CD4-positive, CD25-positive, alpha-beta regulatory T cell (primary cell): ENCODE results near the gene ZFP92. TPM values are rescaled to one million over a fixed set of nuclear protein-coding genes. Genes with fewer than 3 reads are reported as not detected.

Experiments
- ATAC-seq, 2 donors: fragments of 150-1000 bp; cut with Tn5 transposase; one replicate each; pipeline ENCODE4 v1.10.0; 2021; ENCODE audit warnings: low read depth in 2 of 2, moderate number of reproducible peaks in 2 of 2, moderate library complexity in 1 of 2
- DNase-seq, 3 donors: peaks; one replicate each; pipeline versions ENCODE4 v3.0.0 to v3.0.0-alpha.2; 2012 to 2022; ENCODE audit warnings: mixed read lengths in 1 of 3
- H3K27ac ChIP-seq: one replicate; pipeline ENCODE4 v1.7.0; 2013; ENCODE audit warnings: mild to moderate bottlenecking, low read length; ENCODE audit not compliant: insufficient read depth, poor library complexity, severe bottlenecking
- H3K27me3 ChIP-seq: one replicate; pipeline ENCODE4 v1.7.0; 2013; ENCODE audit warnings: low read length; ENCODE audit not compliant: control insufficient read depth, insufficient read depth
- H3K36me3 ChIP-seq: one replicate; pipeline ENCODE4 v1.7.0; 2013; ENCODE audit warnings: mild to moderate bottlenecking, low read length, moderate library complexity; ENCODE audit not compliant: control insufficient read depth, insufficient read depth
- H3K4me1 ChIP-seq: 2 replicates; pipeline ENCODE4 v1.7.0; 2013; ENCODE audit warnings: mild to moderate bottlenecking, low read length; ENCODE audit not compliant: insufficient read depth, control insufficient read depth, poor library complexity, severe bottlenecking
- H3K4me3 ChIP-seq: one replicate; pipeline ENCODE4 v1.7.0; 2013; ENCODE audit warnings: low read depth, mild to moderate bottlenecking, low read length, moderate library complexity
- H3K9me3 ChIP-seq, 2 experiments: 1 replicate in 1 of 2; 2 replicates in 1 of 2; pipeline ENCODE4 v1.7.0; 2013; ENCODE audit warnings: low read length in 2 of 2, mild to moderate bottlenecking in 1 of 2, moderate library complexity in 1 of 2; ENCODE audit not compliant: control insufficient read depth in 2 of 2
- H3K27ac Mint-ChIP-seq, 3 donors: one replicate each; pipeline ENCODE4 v1.8.0; 2020 to 2022; ENCODE audit warnings: mild to moderate bottlenecking in 3 of 3, mixed read lengths in 3 of 3, moderate library complexity in 2 of 3
- H3K27me3 Mint-ChIP-seq: one replicate; pipeline ENCODE4 v1.8.0; 2022; ENCODE audit warnings: mild to moderate bottlenecking, mixed read lengths
- H3K36me3 Mint-ChIP-seq: one replicate; pipeline ENCODE4 v1.8.0; 2020; ENCODE audit warnings: mixed read lengths
- H3K4me1 Mint-ChIP-seq, 4 donors: one replicate each; pipeline ENCODE4 v1.8.0; 2020 to 2022; ENCODE audit warnings: mixed read lengths in 4 of 4, mild to moderate bottlenecking in 1 of 4
- H3K4me3 Mint-ChIP-seq, 4 donors: one replicate each; pipeline ENCODE4 v1.8.0; 2020 to 2022; ENCODE audit warnings: mild to moderate bottlenecking in 4 of 4, mixed read lengths in 4 of 4, moderate library complexity in 3 of 4
- H3K9me3 Mint-ChIP-seq, 7 donors: one replicate each; pipeline ENCODE4 v1.8.0; 2020 to 2022; ENCODE audit warnings: mixed read lengths in 7 of 7, mild to moderate bottlenecking in 3 of 7, moderate library complexity in 2 of 7
- polyA plus RNA-seq, 4 donors: library from polyadenylated mRNA; unstranded; fragments of 300-500 nt; fragmentation: Illumina TruSeq; gene quantifications; one replicate each; pipeline ENCODE4 v1.2.3, GENCODE V29; 2021
- total RNA-seq: library from RNA; stranded (reverse); gene quantifications from one replicate; pipeline ENCODE4 v1.2.3, GENCODE V29; 2022

ZFP92 gene
- total and polyA plus RNA-seq, 5 donors from 2014 or later, result 0.03 to 0.22 (median 0.10) TPM; not detected in 1

DNA sequence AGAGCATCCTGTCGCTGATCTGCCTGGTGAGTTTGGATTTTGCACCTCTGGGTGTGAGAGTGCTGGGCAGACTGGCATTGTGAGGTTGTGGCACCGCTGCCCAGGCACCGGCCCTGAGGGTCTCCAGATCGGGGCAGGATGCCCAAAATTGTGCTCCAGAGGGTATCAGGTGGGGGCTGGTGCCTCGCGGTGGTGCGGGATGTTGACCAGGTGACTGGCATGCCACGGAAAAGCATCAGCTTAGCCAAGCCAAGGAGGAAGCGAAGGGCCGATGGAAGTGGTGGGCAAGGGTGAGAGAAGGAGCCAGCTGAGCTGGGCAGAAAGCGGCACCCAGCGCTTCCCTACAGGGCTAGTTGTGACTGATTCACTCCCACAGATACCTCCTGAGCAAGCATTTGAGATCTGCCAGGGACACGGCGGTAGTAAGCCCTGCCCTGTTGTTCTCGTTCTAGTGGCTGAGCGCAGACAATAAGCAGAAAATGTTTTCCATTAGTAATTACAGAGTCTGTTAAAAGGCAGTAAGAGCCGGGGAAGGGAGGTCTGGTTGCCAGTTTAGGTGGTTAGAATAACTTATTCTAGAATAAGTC is 809 bp downstream of the ZFP92 start:
- Mint-ChIP-seq H3K36me3 (no peaks in the 10 kb centered on the region), H3K4me3 (peak overlapping the region in 3 of 4 donors; percentile 73 to 86 (median 82)), H3K27ac (no peak overlapping the region), H3K9me3 (no peaks in the 10 kb centered on the region), H3K4me1 (peaks cover 0 to 11% (median 4%) of the 10 kb centered on the region in 4 donors), H3K27me3 (peaks cover 4% of the 10 kb centered on the region)
- no peaks in the 10 kb centered on the region for H3K36me3 ChIP-seq
- H3K4me3 ChIP-seq, result no peak overlapping the region
- H3K9me3 ChIP-seq, result no peaks in the 10 kb centered on the region
- peaks cover 7% of the 10 kb centered on the region for H3K4me1 ChIP-seq
- H3K27me3 ChIP-seq, result no peaks in the 10 kb centered on the region
- no peak overlapping the region for H3K27ac ChIP-seq
- ATAC-seq (no peak), DNase-seq (no peak)

GRCh38 chrX:153412746-153413720 is 1.8 kb downstream of the ZFP92 start:
- H3K9me3 Mint-ChIP-seq, result no peaks in the 10 kb centered on the region
- H3K4me3 Mint-ChIP-seq, result no peak overlapping the region

GRCh38 chrX:153413731-153414130 is 2.5 kb downstream of the ZFP92 start:
- peak overlapping the region in 2 of 4 donors; percentile 36 to 42 for H3K4me3 Mint-ChIP-seq
- H3K4me1 Mint-ChIP-seq, result peaks cover 0 to 11% (median 4%) of the 10 kb centered on the region in 4 donors
- DNase-seq (no peak), ATAC-seq (no peak)
- Histone ChIP-seq H3K27me3 (no peaks in the 10 kb centered on the region), H3K9me3 (no peaks in the 10 kb centered on the region), H3K4me1 (peaks cover 7% of the 10 kb centered on the region), H3K27ac (no peak overlapping the region), H3K4me3 (no peak overlapping the region), H3K36me3 (no peaks in the 10 kb centered on the region)
- peaks cover 0 to 3% (median 0%) of the 10 kb centered on the region in 7 donors for H3K9me3 Mint-ChIP-seq
- H3K36me3 Mint-ChIP-seq, result no peaks in the 10 kb centered on the region
- H3K27ac Mint-ChIP-seq, result peak overlapping the region in 1 of 3 donors; percentile 69
- peaks cover 4% of the 10 kb centered on the region for H3K27me3 Mint-ChIP-seq

More at GRCh38 chrX:153412746-153413720, 1.8 kb downstream of the ZFP92 start:
- H3K27me3 ChIP-seq, result no peaks in the 10 kb centered on the region
- DNase-seq (no peak), ATAC-seq (no peak)
- H3K9me3 ChIP-seq, result no peaks in the 10 kb centered on the region
- Mint-ChIP-seq H3K36me3 (no peaks in the 10 kb centered on the region), H3K27me3 (peaks cover 4% of the 10 kb centered on the region), H3K27ac (no peak overlapping the region), H3K4me1 (peaks cover 0 to 11% (median 4%) of the 10 kb centered on the region in 4 donors)
- peaks cover 7% of the 10 kb centered on the region for H3K4me1 ChIP-seq
- H3K27ac ChIP-seq, result no peak overlapping the region
- H3K36me3 ChIP-seq, result no peaks in the 10 kb centered on the region
- H3K4me3 ChIP-seq, result no peak overlapping the region

DNA sequence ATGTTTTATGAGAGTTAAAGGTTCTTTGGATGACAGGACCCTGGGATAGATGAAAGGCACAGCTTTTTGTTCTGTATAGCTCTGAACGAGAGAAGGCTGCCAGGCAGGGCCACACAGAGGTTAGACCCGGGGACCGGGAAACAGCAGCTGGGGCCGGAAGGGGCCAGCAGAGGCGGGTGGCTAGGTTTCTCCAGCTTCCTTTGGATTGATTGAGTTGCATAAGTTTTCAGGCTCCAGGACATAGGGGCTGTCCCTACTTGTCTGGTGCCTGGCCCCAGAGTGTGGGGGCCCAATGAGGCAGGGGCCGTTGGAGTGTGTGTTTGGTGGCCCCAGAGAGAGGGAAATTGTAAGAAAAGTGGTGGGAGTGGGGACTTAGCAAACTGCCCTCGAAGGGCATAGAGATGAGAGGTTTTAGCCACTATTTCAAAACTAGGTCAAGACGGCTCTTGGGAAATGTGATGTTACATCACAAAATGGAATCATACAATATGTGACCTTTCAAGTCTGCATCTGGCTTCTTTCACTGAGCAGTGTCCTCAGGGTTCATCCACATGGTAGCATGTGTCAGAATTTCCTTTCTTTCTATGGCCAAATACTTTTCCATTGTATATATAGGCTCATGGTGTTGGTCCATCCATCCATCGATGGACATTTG is 3.7 kb downstream of the ZFP92 start:
- Mint-ChIP-seq H3K9me3 (peaks cover 0 to 3% (median 0%) of the 10 kb centered on the region in 7 donors), H3K4me1 (peaks cover 0 to 11% (median 4%) of the 10 kb centered on the region in 4 donors), H3K27me3 (peaks cover 4% of the 10 kb centered on the region), H3K27ac (no peak overlapping the region), H3K4me3 (no peak overlapping the region), H3K36me3 (no peaks in the 10 kb centered on the region)
- H3K36me3 ChIP-seq, result no peaks in the 10 kb centered on the region
- no peaks in the 10 kb centered on the region for H3K27me3 ChIP-seq
- peaks cover 7% of the 10 kb centered on the region for H3K4me1 ChIP-seq
- H3K4me3 ChIP-seq, result no peak overlapping the region
- ATAC-seq (no peak), DNase-seq (no peak)
- H3K27ac ChIP-seq, result no peak overlapping the region
- H3K9me3 ChIP-seq, result no peaks in the 10 kb centered on the region

DNA sequence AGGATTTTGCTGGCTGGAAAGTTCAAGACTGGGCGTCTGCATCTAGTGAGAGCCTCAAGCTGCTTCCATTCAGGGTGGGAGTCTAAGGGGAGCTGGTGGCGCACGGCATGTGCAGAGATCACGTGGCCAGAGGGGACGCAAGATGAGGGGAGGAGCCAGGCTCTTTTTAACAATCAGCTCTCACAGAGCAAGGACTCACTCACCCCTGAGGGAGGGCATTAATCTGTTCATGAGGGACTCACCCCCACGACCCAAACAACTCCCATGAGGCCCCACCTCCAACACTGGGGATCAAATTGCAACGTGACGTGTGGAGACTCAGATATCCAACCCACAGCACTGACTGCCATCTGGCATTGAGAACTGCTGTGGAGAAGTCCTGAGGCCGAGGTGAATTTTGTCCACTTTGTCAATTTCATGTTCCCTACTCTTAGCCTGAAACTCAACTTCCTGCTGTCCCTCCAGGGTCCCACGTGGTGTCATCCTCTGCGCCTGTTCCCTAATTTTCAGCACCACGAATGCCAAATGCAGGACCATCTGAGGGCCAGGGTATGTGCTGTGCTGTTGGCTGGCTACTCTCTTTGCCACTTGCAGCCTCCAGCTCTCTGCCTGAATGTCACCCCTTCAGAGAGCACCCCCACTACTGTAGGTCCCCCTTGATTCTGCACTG is 5.6 kb downstream of the ZFP92 start:
- H3K36me3 Mint-ChIP-seq, result no peaks in the 10 kb centered on the region
- H3K4me1 ChIP-seq, result peaks cover 3% of the 10 kb centered on the region
- H3K4me1 Mint-ChIP-seq, result peaks cover 0 to 6% (median 3%) of the 10 kb centered on the region in 4 donors
- no peak overlapping the region for H3K27ac ChIP-seq
- no peaks in the 10 kb centered on the region for H3K27me3 ChIP-seq
- DNase-seq (no peak), ATAC-seq (no peak)
- peaks cover 4% of the 10 kb centered on the region for H3K27me3 Mint-ChIP-seq
- H3K36me3 ChIP-seq, result no peaks in the 10 kb centered on the region
- no peak overlapping the region for H3K4me3 ChIP-seq
- H3K9me3 Mint-ChIP-seq, result peaks cover 0 to 3% (median 0%) of the 10 kb centered on the region in 7 donors
- H3K4me3 Mint-ChIP-seq, result no peak overlapping the region
- H3K9me3 ChIP-seq, result no peaks in the 10 kb centered on the region
- no peak overlapping the region for H3K27ac Mint-ChIP-seq

GRCh38 chrX:153417637-153418036 is 6.4 kb downstream of the ZFP92 start:
- Mint-ChIP-seq H3K27ac (no peak overlapping the region), H3K4me3 (no peak overlapping the region)
- H3K27me3 ChIP-seq, result no peaks in the 10 kb centered on the region

GRCh38 chrX:153420851-153421599 is 9.8 kb downstream of the ZFP92 start:
- ATAC-seq (no peak), DNase-seq (no peak)
- Mint-ChIP-seq H3K27me3 (no peaks in the 10 kb centered on the region), H3K4me3 (no peak overlapping the region), H3K4me1 (no peaks in the 10 kb centered on the region), H3K36me3 (no peaks in the 10 kb centered on the region), H3K27ac (no peak overlapping the region), H3K9me3 (peaks cover 0 to 3% (median 0%) of the 10 kb centered on the region in 7 donors)
- Histone ChIP-seq H3K4me3 (no peak overlapping the region), H3K27ac (no peak overlapping the region), H3K27me3 (no peaks in the 10 kb centered on the region), H3K36me3 (no peaks in the 10 kb centered on the region), H3K9me3 (no peaks in the 10 kb centered on the region), H3K4me1 (no peaks in the 10 kb centered on the region)

More at GRCh38 chrX:153417637-153418036, 6.4 kb downstream of the ZFP92 start:
- no peaks in the 10 kb centered on the region for H3K4me1 Mint-ChIP-seq
- ATAC-seq (no peak), DNase-seq (no peak)
- H3K9me3 Mint-ChIP-seq, result peaks cover 0 to 3% (median 0%) of the 10 kb centered on the region in 7 donors
- Histone ChIP-seq H3K4me1 (no peaks in the 10 kb centered on the region), H3K36me3 (no peaks in the 10 kb centered on the region), H3K4me3 (no peak overlapping the region), H3K9me3 (no peaks in the 10 kb centered on the region), H3K27ac (no peak overlapping the region)
- H3K27me3 Mint-ChIP-seq, result no peaks in the 10 kb centered on the region
- no peaks in the 10 kb centered on the region for H3K36me3 Mint-ChIP-seq
